ENCODE measurements around the gene RAPGEF6.

DNA sequence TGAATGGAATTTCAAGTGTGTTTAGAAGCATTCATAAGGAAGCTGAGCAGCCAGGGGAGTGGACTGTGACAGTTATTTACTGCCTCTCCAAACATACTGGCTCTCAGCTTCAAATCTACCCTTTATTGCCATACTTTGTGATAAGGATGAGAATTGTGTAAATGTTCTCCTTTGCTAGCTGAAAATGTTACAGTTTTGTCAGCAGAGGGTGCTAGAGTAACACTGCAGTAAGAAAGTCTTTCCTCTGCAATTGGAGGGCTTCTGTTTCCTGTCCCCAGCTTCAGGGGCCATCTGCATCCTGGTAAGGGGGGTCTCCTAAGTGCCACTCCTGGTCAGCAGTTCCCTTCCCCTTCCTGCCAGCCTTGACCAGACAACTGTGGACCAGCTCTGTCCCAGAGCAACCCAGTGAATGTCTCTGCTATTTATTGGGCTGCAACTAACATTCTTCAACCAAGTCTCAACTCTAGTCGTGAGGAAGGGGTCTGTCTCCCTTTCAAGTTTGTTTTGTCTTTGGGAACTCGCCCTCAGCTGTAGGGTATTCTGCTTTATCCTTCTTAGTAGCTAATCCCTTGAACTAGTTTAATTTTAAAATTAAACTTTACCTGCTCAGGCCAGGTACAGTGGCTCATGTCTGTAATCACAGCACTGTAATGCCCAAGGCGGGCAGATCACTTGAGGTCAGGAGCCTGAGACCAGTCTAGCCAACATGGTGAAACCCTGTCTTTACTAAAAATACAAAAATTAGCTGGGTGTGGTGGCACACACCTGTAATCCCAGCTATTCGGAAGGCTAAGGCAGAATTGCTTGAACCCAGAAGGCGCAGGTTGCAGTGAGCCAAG lies 45.3 kb downstream of the RAPGEF6 start:
- no peak for TF ChIP-seq POLR2AphosphoS5 (IDR thresholded peaks at IDR 0.05; ENCODE audit: low read depth)
- TF ChIP-seq, protein P1, sequence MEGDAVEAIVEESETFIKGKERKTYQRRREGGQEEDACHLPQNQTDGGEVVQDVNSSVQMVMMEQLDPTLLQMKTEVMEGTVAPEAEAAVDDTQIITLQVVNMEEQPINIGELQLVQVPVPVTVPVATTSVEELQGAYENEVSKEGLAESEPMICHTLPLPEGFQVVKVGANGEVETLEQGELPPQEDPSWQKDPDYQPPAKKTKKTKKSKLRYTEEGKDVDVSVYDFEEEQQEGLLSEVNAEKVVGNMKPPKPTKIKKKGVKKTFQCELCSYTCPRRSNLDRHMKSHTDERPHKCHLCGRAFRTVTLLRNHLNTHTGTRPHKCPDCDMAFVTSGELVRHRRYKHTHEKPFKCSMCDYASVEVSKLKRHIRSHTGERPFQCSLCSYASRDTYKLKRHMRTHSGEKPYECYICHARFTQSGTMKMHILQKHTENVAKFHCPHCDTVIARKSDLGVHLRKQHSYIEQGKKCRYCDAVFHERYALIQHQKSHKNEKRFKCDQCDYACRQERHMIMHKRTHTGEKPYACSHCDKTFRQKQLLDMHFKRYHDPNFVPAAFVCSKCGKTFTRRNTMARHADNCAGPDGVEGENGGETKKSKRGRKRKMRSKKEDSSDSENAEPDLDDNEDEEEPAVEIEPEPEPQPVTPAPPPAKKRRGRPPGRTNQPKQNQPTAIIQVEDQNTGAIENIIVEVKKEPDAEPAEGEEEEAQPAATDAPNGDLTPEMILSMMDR (IDR thresholded peaks at IDR 0.05; ENCODE audit: insufficient read depth, low read length), result peak; percentile 38
- TF ChIP-seq, protein P2, sequence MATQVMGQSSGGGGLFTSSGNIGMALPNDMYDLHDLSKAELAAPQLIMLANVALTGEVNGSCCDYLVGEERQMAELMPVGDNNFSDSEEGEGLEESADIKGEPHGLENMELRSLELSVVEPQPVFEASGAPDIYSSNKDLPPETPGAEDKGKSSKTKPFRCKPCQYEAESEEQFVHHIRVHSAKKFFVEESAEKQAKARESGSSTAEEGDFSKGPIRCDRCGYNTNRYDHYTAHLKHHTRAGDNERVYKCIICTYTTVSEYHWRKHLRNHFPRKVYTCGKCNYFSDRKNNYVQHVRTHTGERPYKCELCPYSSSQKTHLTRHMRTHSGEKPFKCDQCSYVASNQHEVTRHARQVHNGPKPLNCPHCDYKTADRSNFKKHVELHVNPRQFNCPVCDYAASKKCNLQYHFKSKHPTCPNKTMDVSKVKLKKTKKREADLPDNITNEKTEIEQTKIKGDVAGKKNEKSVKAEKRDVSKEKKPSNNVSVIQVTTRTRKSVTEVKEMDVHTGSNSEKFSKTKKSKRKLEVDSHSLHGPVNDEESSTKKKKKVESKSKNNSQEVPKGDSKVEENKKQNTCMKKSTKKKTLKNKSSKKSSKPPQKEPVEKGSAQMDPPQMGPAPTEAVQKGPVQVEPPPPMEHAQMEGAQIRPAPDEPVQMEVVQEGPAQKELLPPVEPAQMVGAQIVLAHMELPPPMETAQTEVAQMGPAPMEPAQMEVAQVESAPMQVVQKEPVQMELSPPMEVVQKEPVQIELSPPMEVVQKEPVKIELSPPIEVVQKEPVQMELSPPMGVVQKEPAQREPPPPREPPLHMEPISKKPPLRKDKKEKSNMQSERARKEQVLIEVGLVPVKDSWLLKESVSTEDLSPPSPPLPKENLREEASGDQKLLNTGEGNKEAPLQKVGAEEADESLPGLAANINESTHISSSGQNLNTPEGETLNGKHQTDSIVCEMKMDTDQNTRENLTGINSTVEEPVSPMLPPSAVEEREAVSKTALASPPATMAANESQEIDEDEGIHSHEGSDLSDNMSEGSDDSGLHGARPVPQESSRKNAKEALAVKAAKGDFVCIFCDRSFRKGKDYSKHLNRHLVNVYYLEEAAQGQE (IDR thresholded peaks at IDR 0.05; ENCODE audit: insufficient replicate concordance, low read depth), result no peak
